NCI-H2107 treated with DMSO at 0.1 percent for 48 hours (cell line): ENCODE data around the gene RPL3.
"Not testable (repeated sequence)": the region's sequence is repeated elsewhere in the genome, so short reads cannot be mapped to it uniquely, and the experiment has no call there.

Experiments
- DNase-seq: peaks from one replicate; lab custom pipeline; 2025; ENCODE audit not compliant: unreplicated experiment; lab: John Stamatoyannopoulos, UW

RPL3 gene

GRCh38 chr22:39319284-39320022 lies at the start of gene RPL3:
RPL3 (minus strand) TSS chr22:39319623; CDS start chr22:39319597, 26 bp downstream.
- DNase-seq: peak; percentile 88

DNA sequence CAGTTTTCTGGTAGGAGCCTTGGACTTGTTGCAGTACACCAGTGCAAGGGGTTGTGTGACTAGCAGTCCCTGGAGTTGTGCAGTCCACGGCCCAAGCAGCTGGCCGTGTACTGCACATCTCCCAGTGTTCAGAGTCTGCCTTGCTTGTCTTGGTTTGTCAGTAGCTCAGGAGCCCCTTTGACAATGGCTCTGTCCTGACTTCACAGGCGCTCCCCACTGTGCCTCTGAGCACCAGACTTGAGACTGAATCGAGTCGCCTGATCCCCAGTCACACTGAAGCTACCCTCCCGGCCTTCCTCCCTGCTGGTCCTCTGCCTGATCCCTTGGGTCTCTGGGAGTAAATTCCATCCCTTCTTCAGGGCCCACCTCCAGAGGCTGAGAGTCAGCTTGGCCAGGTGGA lies 49.8 kb upstream of the RPL3 start:
- DNase-seq: no peak

DNA sequence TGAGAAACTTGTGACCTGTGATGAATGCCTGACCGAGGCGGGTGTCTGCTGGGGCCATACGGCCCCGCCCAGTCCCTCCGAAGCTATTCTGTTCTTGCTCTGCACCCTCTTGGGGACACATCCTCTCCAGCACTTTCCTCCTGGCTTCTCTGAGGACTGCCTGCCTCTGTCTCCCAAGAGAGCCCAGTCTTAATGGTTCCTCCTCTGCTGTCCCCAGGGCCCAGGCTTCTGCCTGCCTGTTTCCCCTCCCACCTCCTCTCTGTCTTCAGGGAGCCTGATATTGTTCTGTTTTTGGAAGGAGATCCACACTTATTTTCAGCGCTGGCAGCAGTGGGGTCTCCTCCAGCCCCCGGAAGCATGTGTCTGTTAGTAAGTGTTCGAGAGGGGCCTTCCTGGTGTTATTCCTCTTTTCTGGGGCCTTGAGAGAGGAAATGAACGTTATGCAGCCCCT lies 49.1 kb upstream of the RPL3 start:
- DNase-seq: no peak

DNA sequence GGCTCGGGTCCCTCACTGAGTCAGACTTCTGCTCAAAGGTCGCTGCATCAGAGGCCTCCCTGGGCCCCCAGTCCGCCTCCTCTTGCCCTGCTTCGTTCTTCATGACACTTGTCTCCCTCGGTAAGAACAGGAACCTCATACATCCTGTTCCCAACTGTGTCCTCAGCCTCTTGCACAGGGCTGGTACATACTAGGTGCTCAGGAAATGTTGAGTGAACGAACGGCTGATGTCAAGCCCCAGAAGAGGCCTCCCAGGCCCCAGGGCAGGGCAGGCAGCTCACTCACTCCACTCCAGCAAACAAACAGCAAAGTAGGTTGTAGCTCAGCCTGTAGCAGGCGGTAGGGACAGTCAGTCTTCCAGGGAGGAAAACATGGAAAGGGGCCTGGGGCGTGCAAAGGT lies 47.6 kb upstream of the RPL3 start:
- DNase-seq: no peak

DNA sequence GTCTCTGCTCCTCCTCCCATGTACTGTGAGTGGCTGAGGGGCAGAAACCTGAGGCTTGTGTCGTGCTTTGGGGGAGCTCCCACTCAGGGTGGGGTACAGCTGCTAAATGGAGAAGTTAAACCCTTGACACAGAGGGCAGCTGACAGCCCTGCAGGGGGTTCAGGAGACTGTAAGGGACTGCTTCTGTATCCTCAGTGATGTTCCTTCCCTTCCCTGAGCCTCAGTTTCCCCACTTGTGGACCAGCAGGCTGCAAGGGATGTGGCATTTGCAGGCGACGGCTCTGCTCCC lies 46.0 kb upstream of the RPL3 start:
- no peak for DNase-seq

GRCh38 chr22:39364714-39365491 lies 45.5 kb upstream of the RPL3 start:
- no peak for DNase-seq

DNA sequence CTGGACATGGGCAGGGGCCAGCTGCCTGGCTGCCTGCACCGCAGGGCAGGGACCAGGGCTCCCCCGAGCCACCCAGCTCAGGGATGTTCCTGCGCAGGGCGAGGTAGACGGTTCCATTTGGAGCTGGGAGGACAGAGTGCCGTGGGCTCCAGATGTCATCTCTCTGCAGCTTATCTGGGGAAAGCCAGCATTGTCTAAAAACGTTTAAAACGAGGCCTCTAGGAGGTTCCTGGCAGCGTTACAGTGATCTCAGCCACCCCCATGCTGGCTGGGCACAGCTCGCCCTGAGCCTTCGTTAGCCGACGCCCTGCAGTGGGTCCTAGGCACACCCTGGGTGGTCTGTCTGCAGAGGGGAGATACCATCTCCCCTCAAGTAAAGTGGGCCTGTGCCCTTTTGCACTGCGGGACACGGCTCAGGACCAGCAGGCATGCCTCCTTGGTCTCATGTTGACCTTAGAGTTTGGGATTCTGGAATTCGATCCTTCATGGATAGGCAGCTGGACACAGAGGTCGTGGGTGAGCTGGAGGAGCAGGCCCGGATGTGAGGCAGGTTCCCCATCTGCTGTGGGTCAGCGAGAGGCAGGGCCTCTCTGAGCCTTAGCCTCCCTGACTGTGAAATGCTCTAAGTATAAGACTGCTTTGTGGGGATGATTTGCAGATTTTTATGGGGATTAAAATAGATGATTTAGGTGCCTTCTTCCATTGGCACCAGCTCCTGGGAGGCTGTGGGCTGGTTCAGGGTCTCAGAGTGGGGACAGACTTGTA lies 44.5 kb upstream of the RPL3 start:
- DNase-seq: no peak

GRCh38 chr22:39362932-39363331 lies 43.5 kb upstream of the RPL3 start:
- no peak for DNase-seq

- DNase-seq: no peak
Observed at GRCh38 chr22:39362271-39362670, 42.8 kb upstream of the RPL3 start.

DNA sequence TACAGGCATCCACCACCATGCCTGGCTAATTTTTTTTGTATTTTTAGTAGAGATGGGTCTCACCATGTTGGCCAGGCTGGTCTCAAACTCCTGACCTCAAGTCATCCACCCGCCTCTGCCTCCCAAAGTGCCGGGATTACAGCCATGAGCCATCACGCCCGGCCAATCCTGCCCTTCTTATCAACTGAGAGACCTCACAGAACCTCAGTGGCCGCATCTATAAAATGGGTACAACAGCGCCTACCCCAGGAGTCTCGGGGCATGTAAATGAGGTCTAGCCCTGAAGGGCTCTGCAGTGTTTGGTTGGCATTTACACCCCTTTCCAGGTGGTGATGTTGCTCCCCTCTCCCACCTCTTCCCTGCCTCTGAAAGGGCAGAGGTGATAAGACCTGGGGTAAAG lies 42.1 kb upstream of the RPL3 start:
- no peak for DNase-seq

DNA sequence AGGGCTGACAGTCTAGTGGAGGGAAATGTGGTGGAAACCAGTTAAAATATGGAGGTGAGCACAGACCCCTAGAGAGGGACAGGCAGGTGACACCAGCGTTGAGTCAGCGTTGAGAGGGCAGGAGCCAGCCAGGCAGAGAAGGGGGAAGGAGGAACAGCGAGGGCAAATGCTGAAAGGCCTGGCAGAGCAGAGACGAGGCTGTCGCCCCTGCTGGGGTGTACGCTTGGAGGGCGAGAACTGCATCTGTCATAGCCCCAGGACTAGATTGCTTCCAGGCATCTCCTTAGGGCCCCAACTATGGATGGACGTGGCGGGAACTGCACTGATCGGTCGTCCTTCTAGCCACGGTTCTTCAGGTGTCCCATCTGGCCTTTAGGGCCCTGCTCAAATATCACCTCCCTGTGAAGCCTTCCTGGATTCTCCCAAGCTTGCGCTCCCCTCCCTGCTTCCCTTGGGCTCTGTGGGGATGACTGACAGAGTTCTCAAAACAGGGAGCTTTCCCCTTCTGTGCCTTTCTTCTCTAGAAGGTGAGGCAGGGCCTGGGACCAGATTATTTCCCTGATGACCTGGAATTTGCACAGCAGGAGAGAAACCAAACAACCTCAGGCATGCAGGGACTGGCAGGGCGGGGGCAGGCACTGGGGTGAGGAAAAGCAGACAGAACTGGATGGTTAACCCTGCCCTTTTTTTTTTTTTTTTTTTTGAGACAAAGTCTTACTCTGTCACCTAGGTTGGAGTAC lies 41.4 kb upstream of the RPL3 start:
- no peak for DNase-seq

GRCh38 chr22:39360242-39360641 lies 40.8 kb upstream of the RPL3 start:
- no peak for DNase-seq

DNA sequence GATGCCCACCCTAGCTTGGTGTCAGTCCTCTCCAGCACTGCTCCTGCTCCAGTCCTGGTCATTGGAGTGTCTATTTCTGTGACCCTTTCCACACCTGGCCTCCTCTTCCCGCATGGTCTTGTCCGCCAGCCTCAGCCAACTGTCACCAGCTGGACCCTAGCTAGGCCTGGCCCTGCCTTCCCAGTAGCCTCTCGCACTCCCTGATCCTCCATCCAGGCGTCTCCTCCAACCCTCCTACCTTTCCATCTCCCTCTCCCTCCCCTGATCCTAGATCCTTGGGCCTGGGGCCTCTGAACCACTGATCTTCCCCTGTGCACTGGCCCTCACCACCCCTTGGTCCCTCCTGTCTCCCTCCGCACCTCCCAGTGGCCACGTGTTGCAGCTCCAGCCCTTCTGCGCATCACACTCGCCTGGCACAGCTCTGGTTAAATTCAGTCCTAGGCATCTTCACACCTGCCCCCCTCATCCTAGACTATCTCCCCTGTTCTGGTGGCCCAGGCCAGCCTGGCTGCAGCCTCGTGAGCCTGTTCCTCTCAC lies 40.3 kb upstream of the RPL3 start:
- no peak for DNase-seq

DNA sequence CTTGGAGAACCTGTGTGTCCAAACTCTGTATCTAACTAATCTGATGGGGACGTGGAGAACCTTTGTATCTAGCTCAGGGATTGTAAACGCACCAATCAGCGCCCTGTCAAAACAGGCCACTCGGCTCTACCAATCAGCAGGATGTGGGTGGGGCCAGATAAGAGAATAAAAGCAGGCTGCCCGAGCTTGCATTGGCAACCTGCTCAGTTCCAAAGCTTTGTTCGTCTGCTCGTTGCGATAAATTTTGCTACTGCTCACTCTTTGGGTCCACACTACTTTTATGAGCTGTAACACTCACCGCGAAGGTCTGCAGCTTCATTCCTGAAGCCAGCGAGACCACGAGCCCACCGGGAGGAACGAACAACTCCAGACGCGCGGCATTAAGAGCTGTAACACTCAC lies 38.8 kb upstream of the RPL3 start:
- DNase-seq: not testable (repeated sequence)

DNA sequence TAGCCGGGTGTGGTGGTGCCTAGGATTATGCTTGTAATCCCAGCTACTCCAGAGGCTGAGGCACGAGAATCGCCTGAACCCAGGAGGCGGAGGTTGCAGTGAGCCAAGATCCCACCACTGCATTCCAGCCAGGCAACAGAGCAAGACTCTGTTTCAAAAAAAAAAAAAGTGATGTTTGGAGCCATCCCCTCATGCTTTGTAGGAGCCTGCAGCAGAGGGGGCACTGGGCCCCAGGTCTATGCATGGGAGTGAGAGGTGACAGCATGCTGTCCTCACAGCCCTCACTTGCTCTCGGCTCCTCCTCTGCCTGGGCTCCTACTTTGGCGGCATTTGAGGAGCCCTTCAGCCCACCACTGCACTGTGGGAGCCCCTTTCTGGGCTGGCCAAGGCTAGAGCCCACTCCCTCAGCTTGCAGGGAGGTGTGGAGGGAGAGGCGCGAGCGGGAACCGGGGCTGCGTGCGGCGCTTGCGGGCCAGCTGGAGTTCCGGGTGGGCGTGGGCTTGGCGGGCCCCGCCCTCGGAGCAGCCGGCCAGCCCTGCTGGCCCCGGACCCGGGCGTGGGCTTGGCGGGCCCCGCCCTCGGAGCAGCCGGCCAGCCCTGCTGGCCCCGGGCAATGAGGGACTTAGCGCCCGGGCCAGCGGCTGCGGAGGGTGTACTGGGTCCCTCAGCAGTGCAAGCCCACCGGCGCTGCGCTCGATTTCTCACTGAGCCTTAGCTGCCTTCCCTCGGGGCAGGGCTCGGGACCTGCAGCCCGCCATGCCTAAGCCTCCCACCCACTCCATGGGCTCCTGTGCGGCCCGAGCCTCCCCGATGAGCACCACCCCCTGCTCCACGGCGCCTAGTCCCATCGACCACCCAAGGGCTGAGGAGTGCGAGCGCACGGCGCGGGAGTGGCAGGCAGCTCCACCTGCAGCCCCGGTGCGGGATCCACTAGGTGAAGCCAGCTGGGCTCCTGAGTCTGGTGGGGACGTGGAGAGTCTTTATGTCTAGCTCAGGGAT lies 38.0 kb upstream of the RPL3 start:
- DNase-seq: not testable (repeated sequence)

DNA sequence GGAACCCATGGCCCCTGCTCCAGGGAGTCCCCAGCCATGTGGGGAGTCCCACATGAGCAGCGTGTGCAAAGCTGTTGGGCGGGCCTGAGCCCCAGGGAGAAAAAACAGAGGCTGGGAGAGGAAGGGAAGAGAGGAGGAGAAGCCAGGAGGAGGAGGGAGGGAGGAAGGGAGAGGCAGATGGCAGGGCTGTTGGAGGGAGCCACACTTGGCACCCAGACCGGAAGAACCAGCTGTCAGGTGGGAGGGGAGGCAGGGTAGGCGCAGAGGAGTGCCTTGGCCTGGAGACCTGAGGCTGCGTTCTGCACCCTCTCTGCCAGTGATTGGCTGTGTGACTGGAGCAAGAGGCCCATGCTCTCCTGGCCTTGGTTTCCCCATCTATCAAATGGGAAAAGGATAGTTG lies 37.0 kb upstream of the RPL3 start:
- DNase-seq: no peak

GRCh38 chr22:39355805-39356204 lies 36.4 kb upstream of the RPL3 start:
- not testable (repeated sequence) for DNase-seq

GRCh38 chr22:39355080-39355479 lies 35.7 kb upstream of the RPL3 start:
- no peak for DNase-seq

DNA sequence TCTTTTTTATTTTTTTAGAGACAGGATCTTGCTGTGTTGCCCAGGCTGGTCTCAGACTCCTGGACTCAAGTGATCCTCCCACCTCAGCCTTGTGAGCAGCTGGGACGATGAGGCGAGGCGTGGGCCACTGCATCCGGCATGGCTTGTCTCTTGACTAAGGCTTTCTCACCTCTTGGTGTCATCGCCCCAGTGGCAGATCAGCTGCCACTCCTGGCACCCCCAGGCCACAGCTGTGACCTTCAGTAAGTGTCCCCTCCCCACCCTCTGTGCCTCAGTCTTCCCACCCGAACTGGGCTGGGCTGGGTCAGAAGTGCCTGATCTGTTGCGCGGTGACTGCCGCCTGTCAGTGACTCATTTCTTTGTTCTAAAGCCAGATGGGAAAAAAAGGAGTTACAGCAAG lies 33.9 kb upstream of the RPL3 start:
- DNase-seq: no peak
